GM19397 (cell line): ENCODE results near the gene CEMIP.

ENCODE experiments used
- ATAC-seq: cut with Tn5 transposase; IDR thresholded peaks from one replicate; pipeline ENCODE4 v1.9.1; 2021; ENCODE audit warnings: mild to moderate bottlenecking, moderate library complexity; ENCODE audit not compliant: unreplicated experiment

CEMIP gene

DNA sequence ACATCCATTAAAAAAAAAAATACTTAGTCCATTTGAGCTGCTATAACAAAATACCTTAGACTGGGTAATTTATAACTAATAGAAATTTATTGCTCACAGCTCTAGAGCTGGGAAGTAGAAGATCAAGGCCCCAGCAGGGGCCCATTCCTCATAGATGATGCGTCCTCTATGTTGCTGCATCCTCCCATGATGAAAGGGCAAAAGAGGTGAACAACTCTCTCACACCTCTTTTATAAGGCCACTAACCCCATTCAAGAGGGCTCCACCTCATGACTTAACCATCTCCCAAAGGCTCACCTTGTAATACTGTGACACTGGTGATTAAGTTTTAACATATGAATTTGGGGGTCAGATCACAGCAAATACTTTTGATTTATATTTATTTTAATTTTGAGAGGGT, 218.5 kb downstream of the CEMIP start:
- ATAC-seq, result no peak

DNA sequence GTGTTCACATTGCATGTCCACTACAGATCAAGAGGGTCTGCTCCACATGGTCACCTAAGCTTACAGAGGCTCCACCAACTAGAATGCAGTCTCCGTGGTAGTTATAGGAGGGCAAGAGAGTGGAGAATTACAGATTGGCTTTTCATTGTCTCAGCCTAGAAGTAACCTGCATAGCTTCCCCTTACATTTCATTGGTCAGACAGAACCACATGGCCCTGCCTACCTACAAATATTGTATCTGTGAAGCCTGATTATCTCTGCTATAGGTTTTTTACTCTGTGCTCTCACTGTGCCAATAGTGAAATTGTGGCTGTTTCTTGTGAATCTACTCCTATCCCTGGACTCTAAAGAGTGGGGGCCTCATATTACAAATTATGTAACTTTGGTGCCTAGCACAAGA, 219.1 kb downstream of the CEMIP start:
- ATAC-seq, result no peak

DNA sequence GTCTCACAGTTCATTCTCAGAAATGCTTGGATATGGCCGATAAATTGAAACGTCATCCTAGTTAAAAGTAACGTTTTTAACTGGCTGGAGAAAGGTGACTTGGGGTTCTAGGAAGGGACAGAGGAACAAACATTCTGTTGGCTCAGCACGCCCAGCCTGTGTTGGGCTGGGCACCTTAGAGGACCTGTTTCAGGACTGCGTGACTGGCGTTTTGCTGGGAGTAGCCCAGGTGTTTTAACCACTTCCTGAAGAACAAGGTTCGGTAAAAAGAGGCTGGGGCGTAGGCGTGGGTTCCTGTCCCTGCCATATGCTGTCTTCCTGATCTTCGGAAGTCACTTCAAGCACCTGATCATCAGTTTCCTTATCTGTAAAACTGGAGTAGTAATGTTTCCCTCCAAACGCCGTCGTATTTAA, 220.5 kb downstream of the CEMIP start:
- no peak for ATAC-seq

DNA sequence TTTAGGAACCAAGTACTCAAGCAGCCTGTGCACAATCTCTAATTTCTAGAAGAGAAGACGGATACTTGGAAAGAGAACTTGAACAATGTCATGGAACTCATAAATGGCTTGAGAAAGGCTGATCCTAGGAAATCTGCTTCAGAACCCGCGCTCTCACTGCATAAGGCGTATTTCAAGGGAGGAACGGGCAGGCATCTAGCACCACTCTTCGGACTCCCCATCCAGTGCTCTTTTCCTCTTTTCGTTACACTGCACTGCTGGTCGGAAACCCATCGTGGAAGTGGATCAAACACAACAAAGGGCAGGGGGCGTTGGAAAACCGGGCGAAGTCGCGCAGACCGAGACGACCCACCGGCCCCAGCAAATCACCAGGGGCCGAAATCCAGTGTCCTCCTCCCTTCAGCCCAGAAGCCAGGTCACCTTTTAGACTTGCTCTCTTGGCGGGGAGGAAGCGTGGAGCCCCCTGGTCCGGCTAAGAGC, 221.0 kb downstream of the CEMIP start:
- no peak for ATAC-seq

DNA sequence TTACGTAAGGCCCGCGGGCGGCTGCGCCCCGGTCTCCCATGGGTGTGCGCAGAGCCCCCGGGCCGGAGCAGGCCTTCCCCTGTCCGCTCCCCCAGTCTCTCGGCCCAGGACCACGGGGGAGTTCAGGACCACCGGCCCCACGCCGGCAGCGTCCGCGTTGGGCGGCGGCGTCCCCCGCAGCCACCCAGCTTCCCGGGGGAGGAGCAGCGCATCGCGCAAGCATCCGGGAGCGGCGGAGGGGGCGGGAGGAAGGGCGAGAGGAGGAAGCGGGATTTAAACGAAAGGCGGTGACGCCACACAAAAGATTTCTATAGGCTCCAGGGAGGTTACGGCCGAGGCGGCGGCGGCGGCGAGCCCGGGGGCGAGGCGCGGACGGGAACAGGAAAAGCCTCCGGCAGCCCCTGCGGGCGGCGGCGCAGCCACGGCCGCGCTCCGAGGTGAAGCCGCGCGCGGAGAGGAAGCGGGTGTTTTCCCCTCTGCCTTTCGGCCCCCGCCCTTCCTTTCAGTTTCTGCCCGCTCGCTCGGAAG, 221.5 kb downstream of the CEMIP start, which contains the start of gene TLNRD1:
Gene TLNRD1 (plus strand): TSS at position 300 of the 528 bp plus-strand sequence. CDS start 1,349 bp downstream, outside the sequence.
- ATAC-seq, result peak; percentile 62
